Measurements from ENCODE around the gene PRG2.
A peak's percentile ranks its signal among the peaks of the same experiment; 100 is the strongest.

Gene PRG2, protein sequence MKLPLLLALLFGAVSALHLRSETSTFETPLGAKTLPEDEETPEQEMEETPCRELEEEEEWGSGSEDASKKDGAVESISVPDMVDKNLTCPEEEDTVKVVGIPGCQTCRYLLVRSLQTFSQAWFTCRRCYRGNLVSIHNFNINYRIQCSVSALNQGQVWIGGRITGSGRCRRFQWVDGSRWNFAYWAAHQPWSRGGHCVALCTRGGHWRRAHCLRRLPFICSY

DNA sequence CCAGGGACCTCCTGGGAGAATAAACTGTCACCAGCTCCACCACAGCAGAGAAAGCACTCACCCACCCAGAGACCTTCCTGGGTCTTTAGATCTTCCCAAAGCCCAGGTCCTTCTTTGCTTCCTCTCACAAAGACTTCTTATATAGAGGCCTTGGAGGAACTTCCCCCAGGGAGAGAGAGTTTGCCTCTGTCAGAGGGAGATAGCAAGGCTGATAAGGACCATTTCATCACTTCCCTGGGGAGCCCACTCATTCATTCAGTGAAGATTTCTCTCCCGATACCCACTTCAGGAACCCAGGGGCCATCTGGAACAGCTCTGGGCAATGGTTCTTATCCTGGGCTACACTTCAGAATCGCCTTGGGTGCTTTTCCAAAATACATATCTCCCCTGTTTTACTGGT lies at the start of gene PRG2:
Gene PRG2 (minus strand): TSS at position 116 of the 400 bp plus-strand sequence. CDS start 706 bp downstream, outside the sequence.
- Histone ChIP-seq H3K36me3 (ENCODE audit: control insufficient read depth in 1 of 2, insufficient read depth in 2 of 2, low read length in 2 of 2) (no peaks in the 10 kb centered on the region), H3K27ac (ENCODE audit: low read length) (no peak within 1 kb of the TSS), H3K27me3 (ENCODE audit: low read depth, low read length) (no peaks in the 10 kb centered on the region), H3K9me3 (ENCODE audit: control insufficient read depth in 1 of 2, low read length in 2 of 2) (no peaks in the 10 kb centered on the region), H3K4me1 (ENCODE audit: control insufficient read depth in 1 of 2, insufficient read depth in 2 of 2, low read length in 2 of 2) (no peaks in the 10 kb centered on the region), H3K4me3 (ENCODE audit: low read depth in 1 of 2, low read length in 2 of 2) (no peak within 1 kb of the TSS)

DNA sequence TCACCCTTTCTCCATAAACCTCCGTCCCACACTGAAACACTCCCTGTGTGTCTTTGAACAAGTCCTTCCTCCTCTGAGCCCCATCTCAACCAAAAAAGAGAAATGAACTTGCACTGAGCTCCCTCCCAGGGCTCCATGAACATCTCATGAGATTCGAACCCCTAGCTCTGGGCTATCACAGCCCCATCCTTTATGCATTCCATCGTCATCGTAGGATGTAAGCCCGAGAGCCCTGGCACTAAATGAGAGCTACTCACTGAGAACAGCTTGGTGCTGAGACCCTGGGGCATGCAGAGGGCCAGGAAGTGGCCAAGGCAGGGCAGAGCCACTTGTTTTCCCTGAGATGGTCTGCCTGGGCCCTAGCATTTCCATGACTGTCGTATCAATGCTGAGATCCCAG lies 49.3 kb upstream of the PRG2 start:
- Histone ChIP-seq H3K27me3 (ENCODE audit: low read depth, low read length) (no peaks in the 10 kb centered on the region), H3K4me1 (ENCODE audit: control insufficient read depth in 1 of 2, insufficient read depth in 2 of 2, low read length in 2 of 2) (peaks cover 0 to 4% of the 10 kb centered on the region in 2 donors), H3K36me3 (ENCODE audit: control insufficient read depth in 1 of 2, insufficient read depth in 2 of 2, low read length in 2 of 2) (no peaks in the 10 kb centered on the region), H3K4me3 (ENCODE audit: low read depth in 1 of 2, low read length in 2 of 2) (no peak overlapping the region), H3K9me3 (ENCODE audit: control insufficient read depth in 1 of 2, low read length in 2 of 2) (no peaks in the 10 kb centered on the region), H3K27ac (ENCODE audit: low read length) (no peak overlapping the region)

DNA sequence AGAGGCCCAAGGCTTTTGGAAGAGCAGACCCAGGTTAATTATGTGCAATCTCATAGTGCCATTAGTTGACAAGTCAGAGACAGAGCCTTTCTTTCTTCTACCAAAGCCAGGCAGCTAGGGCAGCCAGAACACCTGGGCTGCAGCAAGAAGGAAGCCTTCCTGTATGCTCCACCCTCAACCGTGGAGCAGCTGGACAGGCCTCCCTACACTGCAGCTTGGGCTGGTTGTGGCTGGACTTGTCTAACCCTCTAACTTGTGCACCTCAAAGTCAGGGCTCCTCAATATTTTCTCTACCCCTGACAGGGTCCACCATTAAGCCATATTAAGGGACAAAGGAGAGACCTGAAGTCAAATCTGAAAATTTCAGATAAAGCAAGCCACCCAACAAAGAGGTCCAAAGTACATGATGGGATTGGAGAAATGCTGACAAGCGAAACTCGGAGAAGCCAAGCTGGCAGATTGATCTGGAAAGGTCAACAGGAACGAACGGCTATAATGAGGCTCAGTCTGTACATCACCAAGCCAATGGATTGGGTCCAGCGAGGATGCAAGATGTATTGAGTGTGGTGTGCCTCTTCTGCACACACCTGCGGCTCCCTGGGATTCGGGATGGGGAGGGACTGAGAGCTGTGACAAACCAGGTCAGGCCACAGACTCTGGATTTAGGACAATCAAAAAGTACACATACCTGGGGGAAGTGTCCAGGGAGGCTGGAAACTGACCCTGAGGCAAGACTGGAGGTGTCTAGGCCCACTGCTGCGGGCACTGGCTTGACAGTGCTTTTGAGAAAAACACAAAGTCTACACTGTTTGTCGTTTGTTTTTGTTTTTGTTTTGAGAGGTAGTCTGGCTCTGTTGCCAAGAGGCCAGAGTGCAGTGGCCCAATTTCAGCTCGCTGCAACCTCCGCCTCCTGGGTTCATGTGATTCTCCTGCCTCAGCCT lies 48.2 kb upstream of the PRG2 start:
- Histone ChIP-seq H3K36me3 (ENCODE audit: control insufficient read depth in 1 of 2, insufficient read depth in 2 of 2, low read length in 2 of 2) (no peaks in the 10 kb centered on the region), H3K27me3 (ENCODE audit: low read depth, low read length) (no peaks in the 10 kb centered on the region), H3K4me1 (ENCODE audit: control insufficient read depth in 1 of 2, insufficient read depth in 2 of 2, low read length in 2 of 2) (peaks cover 0 to 5% of the 10 kb centered on the region in 2 donors), H3K9me3 (ENCODE audit: control insufficient read depth in 1 of 2, low read length in 2 of 2) (no peaks in the 10 kb centered on the region), H3K27ac (ENCODE audit: low read length) (no peak overlapping the region), H3K4me3 (ENCODE audit: low read depth in 1 of 2, low read length in 2 of 2) (no peak overlapping the region)

DNA sequence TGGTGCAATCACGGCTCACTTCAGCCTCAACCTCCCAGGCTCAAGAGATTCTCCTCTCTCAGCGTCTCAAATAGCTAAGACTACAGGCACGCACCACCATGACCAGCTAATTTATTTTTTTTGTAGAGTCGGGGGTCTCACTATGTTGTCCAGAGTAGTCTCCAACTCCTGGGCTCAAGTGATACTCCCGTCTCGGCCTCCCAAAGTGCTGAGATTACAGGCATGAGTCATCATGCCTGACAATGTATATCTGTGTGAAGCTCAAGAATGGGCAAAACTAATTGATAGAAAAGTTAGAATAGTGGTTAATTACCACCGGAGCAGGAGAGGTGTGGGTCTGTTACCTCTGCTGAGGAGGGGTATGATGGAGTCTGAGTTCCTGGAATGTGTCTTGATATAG lies 45.6 kb upstream of the PRG2 start:
- H3K36me3 ChIP-seq (ENCODE audit: control insufficient read depth in 1 of 2, insufficient read depth in 2 of 2, low read length in 2 of 2): no peaks in the 10 kb centered on the region
- peaks cover 0 to 5% of the 10 kb centered on the region in 2 donors for H3K4me1 ChIP-seq (ENCODE audit: control insufficient read depth in 1 of 2, insufficient read depth in 2 of 2, low read length in 2 of 2)
- no peaks in the 10 kb centered on the region for H3K9me3 ChIP-seq (ENCODE audit: control insufficient read depth in 1 of 2, low read length in 2 of 2)
- no peaks in the 10 kb centered on the region for H3K27me3 ChIP-seq (ENCODE audit: low read depth, low read length)
- no peak overlapping the region for H3K4me3 ChIP-seq (ENCODE audit: low read depth in 1 of 2, low read length in 2 of 2)
- H3K27ac ChIP-seq (ENCODE audit: low read length): no peak overlapping the region

DNA sequence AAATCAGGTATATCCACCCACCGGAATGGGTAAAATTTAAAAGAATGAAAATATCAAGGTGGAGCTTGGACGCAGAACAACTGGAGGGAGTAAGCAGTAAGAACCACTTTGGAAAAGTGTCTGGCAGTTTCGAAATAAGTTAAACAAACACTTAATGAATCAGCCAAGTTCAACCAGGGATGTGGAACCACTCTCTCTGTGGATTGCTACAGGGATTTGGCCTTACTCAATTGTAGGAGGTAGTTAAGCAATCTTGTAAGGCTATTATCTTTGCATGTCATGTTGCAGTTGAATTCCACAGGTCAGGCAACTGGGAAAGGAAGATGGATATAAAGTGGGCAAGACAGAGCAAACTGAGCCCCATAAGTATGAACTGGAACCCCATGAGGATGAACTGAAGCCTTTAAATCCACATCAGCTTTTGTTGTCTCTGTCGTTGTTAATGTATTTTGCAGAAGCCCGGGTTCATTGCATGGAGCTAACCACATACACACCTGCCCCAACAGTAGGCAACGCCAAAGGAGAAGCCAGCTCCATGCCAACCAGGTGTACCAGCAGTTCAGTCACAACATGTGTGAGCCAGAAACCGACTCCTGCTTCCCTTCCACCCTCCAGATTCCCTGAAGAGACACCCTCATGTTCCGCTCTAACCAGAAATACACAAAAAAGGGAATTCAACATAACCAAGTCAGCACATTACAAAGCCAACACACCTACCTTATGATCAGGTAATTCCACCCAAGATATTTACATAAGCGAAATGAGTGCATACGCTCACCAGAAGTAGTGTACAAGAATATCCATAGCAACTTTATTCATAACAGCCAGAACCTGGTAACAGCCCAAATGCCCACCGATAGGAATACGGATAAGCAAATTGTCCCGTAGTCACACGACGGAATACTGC lies 44.4 kb upstream of the PRG2 start:
- Histone ChIP-seq H3K4me1 (ENCODE audit: control insufficient read depth in 1 of 2, insufficient read depth in 2 of 2, low read length in 2 of 2) (peaks cover 0 to 5% of the 10 kb centered on the region in 2 donors), H3K4me3 (ENCODE audit: low read depth in 1 of 2, low read length in 2 of 2) (no peak overlapping the region), H3K27ac (ENCODE audit: low read length) (no peak overlapping the region), H3K27me3 (ENCODE audit: low read depth, low read length) (no peaks in the 10 kb centered on the region), H3K9me3 (ENCODE audit: control insufficient read depth in 1 of 2, low read length in 2 of 2) (no peaks in the 10 kb centered on the region), H3K36me3 (ENCODE audit: control insufficient read depth in 1 of 2, insufficient read depth in 2 of 2, low read length in 2 of 2) (no peaks in the 10 kb centered on the region)

DNA sequence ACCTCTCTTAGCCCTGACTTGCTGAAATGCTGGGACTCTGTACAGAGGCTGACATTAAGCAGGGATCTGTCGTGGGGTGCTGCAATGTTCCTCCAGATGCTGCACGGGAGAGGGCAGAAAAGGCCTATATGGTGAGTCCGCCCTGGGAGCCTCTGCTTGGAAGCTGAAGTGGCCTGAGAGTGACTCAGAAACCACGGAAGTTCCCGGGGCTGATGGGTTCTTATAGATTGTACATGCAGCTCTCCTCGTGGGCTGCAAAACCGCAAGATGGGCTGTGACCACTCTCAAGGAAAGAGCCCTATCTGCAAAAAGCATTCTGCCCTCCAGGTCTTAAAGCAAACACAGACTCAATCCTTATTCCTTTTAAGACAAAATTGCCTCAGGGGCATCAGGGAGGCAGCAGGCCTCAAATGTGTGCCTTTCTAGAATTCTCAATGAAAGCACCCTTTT lies 42.3 kb upstream of the PRG2 start:
- H3K4me1 ChIP-seq (ENCODE audit: control insufficient read depth in 1 of 2, insufficient read depth in 2 of 2, low read length in 2 of 2): peaks cover 3 to 5% of the 10 kb centered on the region in 2 donors
- no peak overlapping the region for H3K27ac ChIP-seq (ENCODE audit: low read length)

DNA sequence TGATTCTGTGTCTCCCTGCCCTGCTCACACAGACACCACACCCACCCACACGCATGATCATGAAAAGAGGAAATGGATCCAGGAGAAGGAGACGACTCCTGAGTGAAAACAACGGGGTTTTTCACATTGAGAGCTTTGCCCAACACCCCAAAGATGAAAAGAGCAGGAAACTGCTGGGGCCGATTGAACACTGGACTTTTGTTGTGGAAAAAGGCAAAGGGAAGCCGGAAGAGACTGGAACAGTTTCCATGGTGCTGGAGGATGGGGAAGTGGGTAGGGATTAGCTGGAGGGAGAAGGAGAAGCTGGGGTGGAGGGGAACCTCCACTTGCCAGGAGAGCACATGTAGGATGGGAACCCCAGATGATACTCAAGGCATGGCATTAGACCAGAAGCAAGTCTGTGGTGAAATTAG lies 41.7 kb upstream of the PRG2 start:
- Histone ChIP-seq H3K9me3 (ENCODE audit: control insufficient read depth in 1 of 2, low read length in 2 of 2) (no peaks in the 10 kb centered on the region), H3K27me3 (ENCODE audit: low read depth, low read length) (no peaks in the 10 kb centered on the region), H3K4me3 (ENCODE audit: low read depth in 1 of 2, low read length in 2 of 2) (no peak overlapping the region), H3K36me3 (ENCODE audit: control insufficient read depth in 1 of 2, insufficient read depth in 2 of 2, low read length in 2 of 2) (peaks cover 0 to under 1% of the 10 kb centered on the region in 2 donors), H3K4me1 (ENCODE audit: control insufficient read depth in 1 of 2, insufficient read depth in 2 of 2, low read length in 2 of 2) (peaks cover 5 to 8% of the 10 kb centered on the region in 2 donors), H3K27ac (ENCODE audit: low read length) (no peak overlapping the region)

More for the DNA sequence above, 42.3 kb upstream of the PRG2 start:
- Histone ChIP-seq H3K4me3 (ENCODE audit: low read depth in 1 of 2, low read length in 2 of 2) (no peak overlapping the region), H3K9me3 (ENCODE audit: control insufficient read depth in 1 of 2, low read length in 2 of 2) (no peaks in the 10 kb centered on the region), H3K27me3 (ENCODE audit: low read depth, low read length) (no peaks in the 10 kb centered on the region), H3K36me3 (ENCODE audit: control insufficient read depth in 1 of 2, insufficient read depth in 2 of 2, low read length in 2 of 2) (no peaks in the 10 kb centered on the region)

DNA sequence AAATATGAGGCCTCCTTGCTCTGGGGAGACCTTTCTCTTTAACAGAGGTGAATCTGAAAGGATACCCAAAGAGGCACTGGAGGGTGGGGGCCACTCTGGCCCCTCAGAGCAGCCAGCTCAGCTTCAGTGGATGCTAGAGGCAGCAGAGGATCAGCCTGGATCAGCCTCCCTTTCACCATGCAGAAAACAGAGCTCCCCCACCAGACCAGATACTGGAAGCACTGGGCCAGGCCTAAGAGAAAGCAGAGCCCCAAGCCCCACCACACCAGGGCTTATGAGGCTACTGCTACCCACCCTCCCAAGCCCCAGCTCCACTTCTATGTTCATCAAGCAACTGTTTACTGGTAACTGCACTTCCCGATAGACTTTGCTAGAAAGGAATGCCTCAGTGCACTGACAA lies 40.5 kb upstream of the PRG2 start:
- no peak overlapping the region for H3K27ac ChIP-seq (ENCODE audit: low read length)
- no peaks in the 10 kb centered on the region for H3K27me3 ChIP-seq (ENCODE audit: low read depth, low read length)
- H3K36me3 ChIP-seq (ENCODE audit: control insufficient read depth in 1 of 2, insufficient read depth in 2 of 2, low read length in 2 of 2): peaks cover 0 to 4% of the 10 kb centered on the region in 2 donors
- H3K4me1 ChIP-seq (ENCODE audit: control insufficient read depth in 1 of 2, insufficient read depth in 2 of 2, low read length in 2 of 2): peaks cover 5 to 13% of the 10 kb centered on the region in 2 donors
- no peak overlapping the region for H3K4me3 ChIP-seq (ENCODE audit: low read depth in 1 of 2, low read length in 2 of 2)
- no peaks in the 10 kb centered on the region for H3K9me3 ChIP-seq (ENCODE audit: control insufficient read depth in 1 of 2, low read length in 2 of 2)

DNA sequence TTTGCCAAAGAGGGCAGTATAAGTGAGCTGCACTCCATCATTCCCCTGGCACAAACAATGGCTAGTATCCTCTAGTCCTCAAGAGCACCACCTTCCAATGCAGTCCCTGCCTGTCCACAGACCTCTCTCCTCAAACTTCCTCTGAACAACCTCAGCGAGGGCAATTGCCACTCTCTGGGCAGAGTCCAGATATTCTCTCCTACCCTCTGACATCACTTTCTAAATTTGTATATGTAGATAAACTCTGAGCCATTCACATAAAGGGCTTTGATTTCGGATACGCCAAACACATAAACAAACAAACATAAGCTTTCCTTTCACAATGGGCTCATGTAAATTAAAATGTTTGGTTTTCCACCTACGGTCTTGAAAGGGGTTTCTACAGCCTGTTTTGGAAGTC lies 39.5 kb upstream of the PRG2 start:
- no peak overlapping the region for H3K4me3 ChIP-seq (ENCODE audit: low read depth in 1 of 2, low read length in 2 of 2)
- H3K27me3 ChIP-seq (ENCODE audit: low read depth, low read length): no peaks in the 10 kb centered on the region
- H3K36me3 ChIP-seq (ENCODE audit: control insufficient read depth in 1 of 2, insufficient read depth in 2 of 2, low read length in 2 of 2): peaks cover 0 to 4% of the 10 kb centered on the region in 2 donors
- H3K9me3 ChIP-seq (ENCODE audit: control insufficient read depth in 1 of 2, low read length in 2 of 2): no peaks in the 10 kb centered on the region
- H3K27ac ChIP-seq (ENCODE audit: low read length): no peak overlapping the region
- H3K4me1 ChIP-seq (ENCODE audit: control insufficient read depth in 1 of 2, insufficient read depth in 2 of 2, low read length in 2 of 2): peaks cover 10 to 21% of the 10 kb centered on the region in 2 donors

DNA sequence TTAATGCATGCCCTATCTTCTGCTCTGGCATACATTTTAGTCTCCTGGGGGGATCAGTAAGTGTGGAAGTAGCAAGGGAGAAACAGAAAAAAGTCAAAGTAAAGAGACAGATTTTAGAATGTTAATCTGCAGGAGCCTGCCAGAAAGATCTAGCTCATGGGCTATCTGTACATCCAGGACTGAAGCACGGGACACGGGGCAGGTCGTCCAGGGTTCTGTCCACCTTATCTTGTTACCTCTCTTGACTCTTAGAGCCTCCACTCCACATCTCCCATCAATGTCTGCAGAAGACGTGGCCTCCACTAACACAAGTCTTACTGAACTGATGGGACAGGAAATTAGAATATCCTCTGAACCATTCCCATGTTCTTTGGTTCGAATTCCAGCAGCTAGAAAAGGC lies 38.2 kb upstream of the PRG2 start:
- Histone ChIP-seq H3K4me3 (ENCODE audit: low read depth in 1 of 2, low read length in 2 of 2) (no peak overlapping the region), H3K4me1 (ENCODE audit: control insufficient read depth in 1 of 2, insufficient read depth in 2 of 2, low read length in 2 of 2) (peaks cover 8 to 21% of the 10 kb centered on the region in 2 donors), H3K27me3 (ENCODE audit: low read depth, low read length) (no peaks in the 10 kb centered on the region), H3K9me3 (ENCODE audit: control insufficient read depth in 1 of 2, low read length in 2 of 2) (no peaks in the 10 kb centered on the region), H3K27ac (ENCODE audit: low read length) (no peak overlapping the region), H3K36me3 (ENCODE audit: control insufficient read depth in 1 of 2, insufficient read depth in 2 of 2, low read length in 2 of 2) (peaks cover 0 to 4% of the 10 kb centered on the region in 2 donors)

DNA sequence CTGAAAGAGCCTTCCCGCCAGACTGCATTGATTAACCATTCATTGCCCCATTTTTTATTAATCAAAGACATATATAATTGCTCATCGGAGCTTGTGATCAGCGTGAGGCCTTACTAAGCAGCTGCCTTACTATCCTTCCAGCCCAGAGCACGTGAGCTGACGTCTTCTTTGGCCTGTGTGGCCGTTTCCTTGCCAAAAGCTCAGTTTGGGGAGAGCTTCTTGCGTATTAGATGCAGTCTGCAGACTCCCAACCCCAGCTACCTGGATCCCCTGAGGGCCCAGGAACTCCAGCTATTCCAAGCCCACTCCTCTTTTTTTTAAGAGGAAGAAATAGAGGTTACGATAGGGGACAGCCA lies 37.3 kb upstream of the PRG2 start:
- Histone ChIP-seq H3K27me3 (ENCODE audit: low read depth, low read length) (no peaks in the 10 kb centered on the region), H3K27ac (ENCODE audit: low read length) (peak overlapping the region; percentile 94), H3K9me3 (ENCODE audit: control insufficient read depth in 1 of 2, low read length in 2 of 2) (no peaks in the 10 kb centered on the region), H3K36me3 (ENCODE audit: control insufficient read depth in 1 of 2, insufficient read depth in 2 of 2, low read length in 2 of 2) (peaks cover 4% of the 10 kb centered on the region in 2 donors), H3K4me1 (ENCODE audit: control insufficient read depth in 1 of 2, insufficient read depth in 2 of 2, low read length in 2 of 2) (peaks cover 8 to 21% of the 10 kb centered on the region in 2 donors), H3K4me3 (ENCODE audit: low read depth in 1 of 2, low read length in 2 of 2) (peak overlapping the region in 1 of 2 donors; percentile 60)
